Activated CD4-positive, alpha-beta T cell treated with anti-CD3 and anti-CD28 coated beads, Interleukin-2, Interleukin-4, amounts not matched to agents 100 ng/mL and 50 ng/mL, durations not matched to agents 16 hours and 8 hours (primary cell): ENCODE measurements around the gene SMIM3.
"Not testable (repeated sequence)": the region's sequence is repeated elsewhere in the genome, so short reads cannot be mapped to it uniquely, and the experiment has no call there.

Experiments
- DNase-seq: peaks from one replicate; pipeline ENCODE4 v3.0.0-alpha.2; 2020; ENCODE audit warnings: low spot score

The SMIM3 gene

GRCh38 chr5:150778517-150779396 is at the start of gene SMIM3:
Gene SMIM3 (plus strand): TSS chr5:150778757. CDS start chr5:150795441, 16,684 bp downstream.
- DNase-seq: peak; percentile 68

- no peak for DNase-seq
These were observed 48.7 kb upstream of the SMIM3 start for GRCh38 chr5:150729859-150730258.

- DNase-seq: no peak
These were observed 46.8 kb upstream of the SMIM3 start for GRCh38 chr5:150731669-150732242.

DNA sequence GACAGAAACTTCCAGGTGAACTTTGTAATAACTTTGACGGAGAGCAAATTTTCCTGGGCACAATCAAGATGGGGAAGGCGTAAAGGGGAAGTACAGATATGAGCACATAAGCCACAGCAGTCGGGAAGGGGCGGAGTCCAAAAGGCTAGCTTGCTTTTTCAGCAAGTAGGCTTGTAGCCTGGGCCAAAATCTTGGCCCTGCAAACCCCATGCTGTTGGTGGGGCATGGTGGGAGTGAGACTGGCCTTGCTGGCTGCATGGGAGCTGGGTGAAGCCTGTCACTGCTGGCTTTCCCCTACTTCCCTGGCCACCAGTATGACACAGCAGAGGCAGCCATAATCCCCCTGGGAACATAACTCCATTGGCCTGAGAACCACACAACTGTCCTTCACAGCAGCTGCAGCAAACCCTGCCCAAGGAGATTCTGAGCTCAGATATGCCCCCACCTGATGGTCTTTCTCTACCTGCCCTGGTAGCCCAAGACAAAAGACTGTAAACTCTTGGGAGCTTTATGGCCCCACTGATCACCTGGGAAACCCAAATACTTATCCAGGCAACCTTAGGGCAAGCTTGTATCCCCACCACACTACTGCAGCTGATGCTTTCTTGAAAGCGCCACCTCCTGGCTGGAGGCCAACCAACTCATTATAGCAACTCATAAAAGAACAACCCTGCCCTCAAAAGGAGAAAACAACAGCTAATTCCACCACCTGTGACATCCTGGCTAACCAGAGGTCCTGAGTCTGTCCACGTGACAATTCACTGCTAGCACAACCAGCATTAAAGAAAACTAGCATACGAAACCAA is 43.8 kb upstream of the SMIM3 start:
- DNase-seq: peak; percentile 47

DNA sequence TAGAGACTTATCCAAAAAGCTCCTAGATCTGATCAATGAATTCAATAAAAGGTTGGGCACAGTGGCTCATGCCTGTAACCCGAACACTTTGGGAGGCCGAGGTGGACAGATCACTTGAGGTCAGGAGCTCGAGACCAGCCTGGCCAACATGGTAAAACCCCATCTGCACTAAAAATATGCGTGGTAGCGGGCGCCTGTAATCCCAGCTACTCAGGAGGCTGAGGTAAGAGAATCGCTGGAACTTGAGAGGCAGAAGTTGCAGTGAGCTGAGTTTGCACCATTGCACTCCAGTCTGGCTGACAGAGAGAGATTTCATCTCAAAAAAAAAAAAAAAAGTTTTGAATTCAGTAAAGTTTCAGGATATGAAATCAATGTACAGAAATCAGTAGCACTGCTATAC is 39.7 kb upstream of the SMIM3 start:
- DNase-seq: no peak

DNA sequence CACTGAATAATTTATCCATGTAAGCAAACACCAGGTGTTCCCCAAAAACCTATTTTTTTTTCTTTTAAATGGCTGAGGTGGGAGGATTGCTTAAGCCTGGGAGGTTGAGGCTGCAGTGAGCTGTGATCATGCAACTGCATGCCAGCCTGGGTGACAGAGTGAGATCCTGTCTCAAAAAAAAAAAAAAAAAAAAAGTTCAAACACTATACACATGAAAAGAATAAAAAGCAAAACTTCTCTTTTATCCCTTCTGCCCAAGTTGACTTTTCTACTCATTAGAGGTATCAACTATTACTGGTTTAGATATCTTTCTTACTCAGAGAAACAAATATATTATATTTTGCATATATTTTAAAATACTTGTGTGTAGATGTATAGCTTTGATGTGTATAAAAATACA is 37.6 kb upstream of the SMIM3 start:
- DNase-seq: no peak

DNA sequence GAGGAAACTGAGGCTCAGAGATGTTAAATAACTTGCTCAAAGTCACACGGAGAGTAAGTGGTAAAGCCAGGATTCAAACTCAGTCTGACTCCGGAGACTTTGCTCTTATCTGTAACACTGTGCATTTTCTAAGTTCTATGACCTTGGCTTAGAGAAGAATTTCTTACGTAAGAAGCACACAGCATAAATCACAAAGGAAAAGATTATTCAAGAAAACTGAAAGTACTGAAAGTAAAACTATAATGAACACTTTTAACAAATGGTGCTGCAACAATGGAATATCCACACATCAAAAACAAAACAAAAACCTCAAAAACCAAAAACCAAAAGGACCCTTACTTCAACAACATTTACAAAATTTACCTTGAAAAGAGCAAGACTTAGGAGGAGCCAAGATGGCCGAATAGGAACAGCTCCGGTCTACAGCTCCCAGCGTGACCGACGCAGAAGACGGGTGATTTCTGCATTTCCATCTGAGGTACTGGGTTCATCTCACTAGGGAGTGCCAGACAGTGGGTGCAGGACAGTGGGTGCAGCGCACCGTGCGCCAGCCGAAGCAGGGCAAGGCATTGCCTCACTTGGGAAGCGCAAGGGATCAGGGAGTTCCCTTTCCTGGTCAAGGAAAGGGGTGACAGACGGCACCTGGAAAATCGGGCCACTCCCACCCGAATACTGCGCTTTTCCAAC is 36.0 kb upstream of the SMIM3 start:
- not testable (repeated sequence) for DNase-seq

- DNase-seq: not testable (repeated sequence)
These were observed 35.4 kb upstream of the SMIM3 start for GRCh38 chr5:150743142-150743488.

DNA sequence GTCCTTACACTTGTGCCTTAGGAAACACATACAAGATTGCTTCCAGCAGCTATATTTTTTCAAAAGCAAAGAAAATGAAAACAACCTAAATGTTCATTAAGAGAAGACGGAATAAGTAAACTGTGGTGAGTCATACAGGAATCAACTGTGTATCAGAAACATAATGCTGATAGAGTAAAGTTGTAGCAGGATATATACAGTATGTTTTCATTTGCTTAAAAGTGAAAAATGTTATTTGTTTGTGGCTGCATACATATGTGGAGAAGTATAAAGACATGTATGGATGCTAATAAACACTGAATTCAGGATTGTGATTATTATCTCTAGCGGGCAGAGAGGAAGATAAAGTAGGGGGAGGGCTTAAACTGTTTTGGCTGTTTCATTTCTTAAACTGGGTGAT is 28.1 kb upstream of the SMIM3 start:
- DNase-seq: no peak

DNA sequence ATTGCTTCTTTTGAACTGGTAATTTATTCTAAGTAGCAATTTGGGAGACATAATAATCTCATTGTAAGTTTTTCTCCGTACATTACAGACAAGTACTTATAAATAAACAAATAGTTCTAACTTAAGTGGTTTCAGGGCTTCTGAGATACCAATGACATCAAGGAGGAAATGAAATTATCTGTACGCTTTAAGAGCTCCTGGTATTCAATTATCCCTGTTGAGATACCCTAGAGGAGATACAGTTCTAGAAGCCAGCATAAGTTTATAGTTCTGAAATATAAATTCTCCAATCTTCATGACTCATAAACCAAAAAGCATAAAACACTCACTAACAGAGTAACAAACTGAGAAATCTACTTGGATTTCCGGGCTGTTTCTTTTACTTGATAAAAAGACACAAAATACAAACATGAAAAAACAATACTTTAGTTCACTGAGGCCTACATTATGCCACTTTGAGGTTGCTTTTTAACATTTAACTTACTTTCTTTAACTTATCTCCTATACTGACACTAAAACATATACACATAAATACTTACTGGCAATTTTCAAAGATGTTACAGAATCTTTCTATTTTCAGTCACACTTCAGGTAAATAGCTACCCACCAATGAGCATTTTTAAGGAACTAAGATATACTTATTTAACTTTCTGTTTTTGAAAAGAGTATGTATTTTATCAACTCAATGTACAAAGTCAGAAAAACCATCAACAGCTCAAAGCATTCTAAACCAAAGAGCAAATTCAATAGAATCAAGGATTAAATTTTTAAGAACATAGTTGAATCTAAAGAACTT is 27.3 kb upstream of the SMIM3 start:
- DNase-seq: no peak

- DNase-seq: no peak
These were observed 25.1 kb upstream of the SMIM3 start for GRCh38 chr5:150753463-150753862.

- DNase-seq: no peak
These were observed 24.7 kb upstream of the SMIM3 start for GRCh38 chr5:150753863-150754262.

- no peak for DNase-seq
These were observed 21.4 kb upstream of the SMIM3 start for GRCh38 chr5:150757087-150757649.

GRCh38 chr5:150758203-150758530 is 20.4 kb upstream of the SMIM3 start:
- no peak for DNase-seq

GRCh38 chr5:150758531-150759333 is 19.8 kb upstream of the SMIM3 start, which contains the start of gene DCTN4:
Gene DCTN4 (minus strand): TSS chr5:150759017. CDS start chr5:150758993, 24 bp downstream.
- DNase-seq: peak; percentile 97

- DNase-seq: no peak
These were observed 19.3 kb upstream of the SMIM3 start for GRCh38 chr5:150759334-150759583.

- DNase-seq: no peak
These were observed 16.3 kb upstream of the SMIM3 start for GRCh38 chr5:150762211-150762610.

DNA sequence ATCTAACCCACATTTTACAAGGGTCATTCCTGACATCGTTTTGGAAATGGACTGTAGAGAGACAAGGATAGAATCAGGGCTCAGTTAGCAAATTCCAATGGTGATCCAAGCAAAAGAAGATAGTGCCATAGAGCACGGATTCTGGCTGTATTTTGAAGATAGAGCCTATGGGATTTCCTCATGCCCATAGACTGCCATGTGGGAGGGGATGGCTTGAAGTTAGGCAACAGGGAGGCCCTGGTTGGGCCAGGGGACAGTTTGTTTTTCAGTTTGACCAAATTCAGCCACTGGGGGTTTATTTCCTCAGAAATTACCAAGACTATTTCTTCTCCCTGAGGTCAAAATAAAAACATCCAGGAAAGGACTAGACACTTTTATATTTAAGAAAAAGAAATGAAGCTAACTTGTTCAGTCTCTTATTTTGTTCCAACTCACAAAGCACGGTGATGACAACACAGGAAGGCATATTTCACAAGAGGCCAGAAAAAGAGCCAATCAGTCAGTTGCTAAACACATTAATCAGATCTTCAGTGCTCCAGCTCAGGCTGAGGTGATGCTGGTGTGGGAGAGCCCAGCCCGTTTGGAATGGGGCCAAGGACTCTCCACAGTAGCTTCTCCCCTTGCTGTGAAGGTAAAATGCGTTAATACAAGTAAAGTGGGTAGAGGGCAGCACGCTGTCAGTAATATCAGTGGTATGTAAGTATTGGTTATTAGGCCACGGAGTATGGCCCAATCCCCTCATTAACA is 15.4 kb upstream of the SMIM3 start:
- no peak for DNase-seq

DNA sequence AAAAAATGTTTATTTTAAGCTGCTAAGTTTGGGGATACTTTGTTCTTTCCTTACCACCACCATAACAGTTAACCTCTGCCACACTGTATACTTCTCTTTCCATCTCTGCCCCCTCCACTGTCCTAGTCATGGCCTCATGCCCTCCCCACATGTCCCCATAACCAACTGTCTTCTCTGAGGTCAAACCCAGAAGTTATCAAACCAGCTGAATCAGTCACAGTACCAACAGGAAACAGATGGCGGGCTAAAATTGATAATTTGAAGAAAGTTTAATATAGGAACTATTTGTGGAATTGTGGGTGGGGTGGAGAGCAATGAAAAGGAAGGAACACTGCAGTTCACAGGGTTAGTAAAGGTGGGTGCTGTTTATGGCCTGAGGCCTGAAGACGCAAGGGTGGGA is 14.0 kb upstream of the SMIM3 start:
- no peak for DNase-seq
